ENCODE data around the gene NEDD9.

The NEDD9 gene

GRCh38 chr6:11272491-11273192 is 40.2 kb upstream of the NEDD9 start:
- no peak overlapping the region for H3K4me3 ChIP-seq (ENCODE audit: low read length)
- H3K36me3 ChIP-seq (ENCODE audit: insufficient read depth, low read length), result no peaks in the 10 kb centered on the region
- peaks cover 16% of the 10 kb centered on the region for H3K4me1 ChIP-seq (ENCODE audit: insufficient read depth, low read length)
- no peak overlapping the region for H3K9ac ChIP-seq (ENCODE audit: low read depth, low read length)
- H3K9me3 ChIP-seq (ENCODE audit: insufficient read depth, low read depth, low read length), result no peaks in the 10 kb centered on the region
- no peak overlapping the region for H3K27ac ChIP-seq (ENCODE audit: low read depth, low read length)
- H3K27me3 ChIP-seq (ENCODE audit: insufficient read depth, low read length), result no peaks in the 10 kb centered on the region; the same call in 1 of the 2 replicates
- WGBS, result 89% methylated on average over 10 of the region's 11 CpGs

- H3K9me3 ChIP-seq (ENCODE audit: insufficient read depth, low read depth, low read length), result no peaks in the 10 kb centered on the region
- no peaks in the 10 kb centered on the region for H3K36me3 ChIP-seq (ENCODE audit: insufficient read depth, low read length)
- peaks cover 4% of the 10 kb centered on the region; the same call in 1 of the 2 replicates for H3K4me1 ChIP-seq (ENCODE audit: insufficient read depth, low read length)
- WGBS, result 90% methylated on average over 4 of the region's 4 CpGs
- H3K9ac ChIP-seq (ENCODE audit: low read depth, low read length), result no peak overlapping the region
- no peak overlapping the region for H3K27ac ChIP-seq (ENCODE audit: low read depth, low read length)
- no peak overlapping the region for H3K4me3 ChIP-seq (ENCODE audit: low read length)
- H3K27me3 ChIP-seq (ENCODE audit: insufficient read depth, low read length), result no peaks in the 10 kb centered on the region; the same call in 1 of the 2 replicates
These were observed 39.0 kb upstream of the NEDD9 start for GRCh38 chr6:11271228-11272020.

DNA sequence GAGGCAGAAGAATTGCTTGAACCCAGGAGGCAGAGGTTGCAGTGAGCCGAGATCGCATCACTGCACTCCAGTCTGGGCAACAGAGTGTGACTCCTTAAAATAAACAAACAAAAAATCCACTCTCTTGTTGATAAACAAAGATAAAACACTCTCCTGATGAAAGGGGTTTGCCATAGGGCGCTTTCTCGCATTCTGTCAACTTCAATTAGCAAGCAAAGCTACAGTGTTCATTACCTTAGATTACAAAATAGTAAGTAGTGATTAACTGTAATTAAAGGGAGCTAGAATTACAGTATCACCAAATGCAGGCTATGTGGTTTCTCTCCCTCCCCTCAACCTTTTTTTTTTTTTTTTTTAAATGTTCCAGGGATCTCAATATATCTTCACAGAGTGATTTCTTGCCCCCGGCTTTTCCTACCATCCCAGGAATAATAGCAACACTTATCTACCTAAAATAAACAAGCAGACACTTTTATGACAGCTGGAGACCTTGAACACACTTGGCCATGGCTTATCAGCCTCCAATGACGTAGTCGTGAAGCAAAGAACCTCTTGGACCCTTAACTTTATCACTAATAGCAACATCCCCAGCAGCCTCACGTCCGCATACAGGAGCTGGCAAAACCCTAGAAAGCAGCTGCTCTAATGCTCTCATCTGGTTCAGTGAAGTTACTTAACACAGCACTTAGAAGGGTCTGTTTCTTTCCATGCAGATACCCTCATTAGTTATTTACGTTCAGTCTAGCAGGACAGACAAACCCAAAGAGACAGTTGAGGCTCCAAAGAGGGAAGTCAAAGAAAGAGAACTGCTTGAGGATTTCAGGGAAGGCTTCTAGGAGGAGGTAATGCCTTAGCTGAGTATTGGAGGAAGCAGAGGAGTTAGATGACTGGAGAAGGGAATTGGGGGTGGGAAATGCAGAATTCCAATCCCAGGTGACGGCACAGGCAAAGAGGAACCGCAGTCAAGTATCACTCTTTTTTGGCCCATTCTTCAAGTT is 37.9 kb upstream of the NEDD9 start:
- H3K27me3 ChIP-seq (ENCODE audit: insufficient read depth, low read length), result no peaks in the 10 kb centered on the region; the same call in 1 of the 2 replicates
- H3K27ac ChIP-seq (ENCODE audit: low read depth, low read length), result no peak overlapping the region
- WGBS, result 84% methylated on average over 12 of the region's 12 CpGs
- no peak overlapping the region for H3K9ac ChIP-seq (ENCODE audit: low read depth, low read length)
- H3K9me3 ChIP-seq (ENCODE audit: insufficient read depth, low read depth, low read length), result no peaks in the 10 kb centered on the region
- H3K4me3 ChIP-seq (ENCODE audit: low read length), result no peak overlapping the region
- H3K4me1 ChIP-seq (ENCODE audit: insufficient read depth, low read length), result 0 out of 2 replicates have a peak, but pooled peaks cover 3% of the 10 kb centered on the region
- H3K36me3 ChIP-seq (ENCODE audit: insufficient read depth, low read length), result no peaks in the 10 kb centered on the region

- H3K4me1 ChIP-seq (ENCODE audit: insufficient read depth, low read length), result 0 out of 2 replicates have a peak, but pooled peaks cover 3% of the 10 kb centered on the region
- no peaks in the 10 kb centered on the region for H3K36me3 ChIP-seq (ENCODE audit: insufficient read depth, low read length)
- no peak overlapping the region for H3K27ac ChIP-seq (ENCODE audit: low read depth, low read length)
- 89% methylated on average over 3 of the region's 4 CpGs for WGBS
- no peaks in the 10 kb centered on the region for H3K9me3 ChIP-seq (ENCODE audit: insufficient read depth, low read depth, low read length)
- H3K27me3 ChIP-seq (ENCODE audit: insufficient read depth, low read length), result no peaks in the 10 kb centered on the region; the same call in 1 of the 2 replicates
- no peak overlapping the region for H3K9ac ChIP-seq (ENCODE audit: low read depth, low read length)
- H3K4me3 ChIP-seq (ENCODE audit: low read length), result no peak overlapping the region
These were observed 36.5 kb upstream of the NEDD9 start for GRCh38 chr6:11268978-11269377.

GRCh38 chr6:11266926-11267325 is 34.5 kb upstream of the NEDD9 start:
- Histone ChIP-seq H3K9ac (ENCODE audit: low read depth, low read length) (no peak overlapping the region), H3K27ac (ENCODE audit: low read depth, low read length) (no peak overlapping the region), H3K27me3 (ENCODE audit: insufficient read depth, low read length) (no peaks in the 10 kb centered on the region; the same call in 1 of the 2 replicates), H3K9me3 (ENCODE audit: insufficient read depth, low read depth, low read length) (no peaks in the 10 kb centered on the region), H3K36me3 (ENCODE audit: insufficient read depth, low read length) (no peaks in the 10 kb centered on the region), H3K4me1 (ENCODE audit: insufficient read depth, low read length) (0 out of 2 replicates have a peak, but pooled peaks cover 10% of the 10 kb centered on the region), H3K4me3 (ENCODE audit: low read length) (no peak overlapping the region)
- 91% methylated on average over 3 of the region's 3 CpGs for WGBS

- H3K9ac ChIP-seq (ENCODE audit: low read depth, low read length), result no peak overlapping the region
- H3K4me1 ChIP-seq (ENCODE audit: insufficient read depth, low read length), result 0 out of 2 replicates have a peak, but pooled peaks cover 10% of the 10 kb centered on the region
- H3K4me3 ChIP-seq (ENCODE audit: low read length), result no peak overlapping the region
- no peak overlapping the region for H3K27ac ChIP-seq (ENCODE audit: low read depth, low read length)
- H3K36me3 ChIP-seq (ENCODE audit: insufficient read depth, low read length), result no peaks in the 10 kb centered on the region
- WGBS, result 100% methylated on average over 1 of the region's 1 CpG
- no peaks in the 10 kb centered on the region for H3K27me3 ChIP-seq (ENCODE audit: insufficient read depth, low read length)
- H3K9me3 ChIP-seq (ENCODE audit: insufficient read depth, low read depth, low read length), result no peaks in the 10 kb centered on the region
These were observed 33.5 kb upstream of the NEDD9 start for GRCh38 chr6:11265932-11266331.

DNA sequence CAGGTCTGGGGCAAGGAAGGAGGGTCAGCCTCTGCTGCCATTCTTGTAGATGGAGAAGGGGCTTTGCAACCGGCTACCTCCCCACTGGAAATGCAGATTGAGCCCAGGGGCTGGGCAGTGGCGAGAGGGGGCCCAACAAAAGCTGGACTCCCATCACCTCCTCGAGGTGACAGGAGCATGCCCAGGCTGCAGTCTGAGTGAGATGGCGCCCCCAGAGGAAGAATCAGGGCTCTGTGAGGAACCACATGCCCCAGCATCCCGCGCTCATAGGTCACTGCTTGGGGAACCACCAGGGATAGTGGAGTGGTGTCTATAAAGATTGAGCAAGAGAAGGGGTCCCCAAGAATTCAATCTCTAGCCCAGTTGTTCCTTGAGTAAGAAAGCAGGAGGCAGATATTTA is 31.6 kb upstream of the NEDD9 start:
- H3K9me3 ChIP-seq (ENCODE audit: insufficient read depth, low read depth, low read length), result no peaks in the 10 kb centered on the region
- H3K9ac ChIP-seq (ENCODE audit: low read depth, low read length), result no peak overlapping the region
- no peaks in the 10 kb centered on the region for H3K36me3 ChIP-seq (ENCODE audit: insufficient read depth, low read length)
- H3K4me1 ChIP-seq (ENCODE audit: insufficient read depth, low read length), result 0 out of 2 replicates have a peak, but pooled peaks cover 7% of the 10 kb centered on the region
- no peak overlapping the region for H3K4me3 ChIP-seq (ENCODE audit: low read length)
- no peaks in the 10 kb centered on the region for H3K27me3 ChIP-seq (ENCODE audit: insufficient read depth, low read length)
- no peak overlapping the region for H3K27ac ChIP-seq (ENCODE audit: low read depth, low read length)
- WGBS, result 92% methylated on average over 6 of the region's 6 CpGs

DNA sequence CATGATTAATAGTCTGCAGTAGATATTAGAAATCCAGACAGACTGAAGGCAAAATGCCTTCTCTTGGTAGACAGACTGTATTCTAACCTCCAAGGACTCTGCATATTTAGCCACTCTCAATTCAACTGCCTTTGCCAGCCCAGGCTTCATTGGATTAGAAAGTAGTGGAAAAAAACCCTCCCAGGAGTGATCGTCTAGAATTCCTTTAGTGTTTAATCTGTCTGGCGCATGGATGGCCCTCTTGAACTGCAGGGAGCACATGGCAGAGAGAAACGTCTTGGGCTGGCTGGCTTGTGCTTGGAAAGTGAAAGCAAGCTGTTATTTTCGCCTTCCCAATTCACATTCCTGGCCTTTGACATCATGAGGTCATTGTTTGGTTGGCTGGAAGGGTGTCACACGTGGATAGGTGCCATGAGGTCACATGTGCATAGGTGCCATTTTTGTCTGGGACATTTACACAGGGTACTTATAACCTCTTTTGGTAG is 30.9 kb upstream of the NEDD9 start:
- no peaks in the 10 kb centered on the region for H3K9me3 ChIP-seq (ENCODE audit: insufficient read depth, low read depth, low read length)

GRCh38 chr6:11262242-11262641 is 29.8 kb upstream of the NEDD9 start:
- H3K9me3 ChIP-seq (ENCODE audit: insufficient read depth, low read depth, low read length), result no peaks in the 10 kb centered on the region
- 0 out of 2 replicates have a peak, but pooled peaks cover 7% of the 10 kb centered on the region for H3K4me1 ChIP-seq (ENCODE audit: insufficient read depth, low read length)
- H3K27ac ChIP-seq (ENCODE audit: low read depth, low read length), result no peak overlapping the region
- H3K36me3 ChIP-seq (ENCODE audit: insufficient read depth, low read length), result no peaks in the 10 kb centered on the region
- no peaks in the 10 kb centered on the region for H3K27me3 ChIP-seq (ENCODE audit: insufficient read depth, low read length)
- WGBS, result 92% methylated on average over 4 of the region's 4 CpGs
- 0 out of 2 replicates have a peak overlapping the region, but pooled peaks have one; percentile 12 for H3K9ac ChIP-seq (ENCODE audit: low read depth, low read length)
- no peak overlapping the region for H3K4me3 ChIP-seq (ENCODE audit: low read length)

More for the DNA sequence above, 30.9 kb upstream of the NEDD9 start:
- 64% methylated on average over 5 of the region's 5 CpGs for WGBS
- no peak overlapping the region for H3K27ac ChIP-seq (ENCODE audit: low read depth, low read length)
- H3K9ac ChIP-seq (ENCODE audit: low read depth, low read length), result no peak overlapping the region
- H3K36me3 ChIP-seq (ENCODE audit: insufficient read depth, low read length), result no peaks in the 10 kb centered on the region
- H3K27me3 ChIP-seq (ENCODE audit: insufficient read depth, low read length), result no peaks in the 10 kb centered on the region
- H3K4me3 ChIP-seq (ENCODE audit: low read length), result no peak overlapping the region
- H3K4me1 ChIP-seq (ENCODE audit: insufficient read depth, low read length), result 0 out of 2 replicates have a peak, but pooled peaks cover 7% of the 10 kb centered on the region

GRCh38 chr6:11260249-11261038 is 28.0 kb upstream of the NEDD9 start:
- Histone ChIP-seq H3K36me3 (ENCODE audit: insufficient read depth, low read length) (no peaks in the 10 kb centered on the region), H3K9ac (ENCODE audit: low read depth, low read length) (no peak overlapping the region), H3K27ac (ENCODE audit: low read depth, low read length) (no peak overlapping the region), H3K27me3 (ENCODE audit: insufficient read depth, low read length) (no peaks in the 10 kb centered on the region), H3K4me1 (ENCODE audit: insufficient read depth, low read length) (0 out of 2 replicates have a peak, but pooled peaks cover 7% of the 10 kb centered on the region), H3K9me3 (ENCODE audit: insufficient read depth, low read depth, low read length) (no peaks in the 10 kb centered on the region), H3K4me3 (ENCODE audit: low read length) (no peak overlapping the region)
- WGBS, result 90% methylated on average over 4 of the region's 4 CpGs

Data from HUES64 (cell line).